Prostate gland (tissue), 2 donors: ENCODE data around the gene TPM3. TPM values are rescaled to one million over a fixed set of nuclear protein-coding genes. Genes with fewer than 3 reads are reported as not detected.

Experiments used
- DNase-seq: peaks from one replicate; pipeline ENCODE4 v3.0.0-alpha.2; 2019; ENCODE audit warnings: low spot score
- H3K27ac ChIP-seq, 2 donors: fragments of 200-600 bp; sonication (generic); 2 replicates each; pipeline ENCODE4 v1.5.1; 2017 to 2019
- H3K27me3 ChIP-seq: fragments of 200-600 bp; sonication (generic); replicated peaks from 2 replicates; pipeline ENCODE4 v1.5.1; 2019; ENCODE audit not compliant: insufficient read depth
- H3K36me3 ChIP-seq, 2 donors: fragments of 200-600 bp; sonication (generic); 1 replicate in 1 of 2; 2 replicates in 1 of 2; pipeline versions ENCODE4 v1.5.1 to v1.8.1; 2017 to 2019
- H3K4me1 ChIP-seq: fragments of 200-600 bp; sonication (generic); replicated peaks from 2 replicates; pipeline ENCODE4 v1.5.1; 2019
- H3K4me3 ChIP-seq, 2 donors: fragments of 200-600 bp; sonication (generic); 2 replicates each; pipeline ENCODE4 v1.5.1; 2017 to 2019
- H3K9me3 ChIP-seq: fragments of 200-600 bp; sonication (generic); 2 replicates; pipeline ENCODE4 v1.5.1; 2017
- POLR2A ChIP-seq: fragments of 450-650 bp; IDR thresholded peaks from one replicate; pipeline ENCODE4 v1.6.1; 2016; ENCODE audit warnings: antibody characterized with exemption, mild to moderate bottlenecking
- POLR2AphosphoS5 ChIP-seq: sonication (generic); formaldehyde crosslinking; IDR thresholded peaks from one replicate; pipeline ENCODE4 v1.6.1; 2017; ENCODE audit warnings: antibody characterized with exemption
- WGBS: methylation state at CpG from one replicate; pipeline ENCODE4 v1.1.5; 2018; 5-methylcytosine and 5-hydroxymethylcytosine counted together
- intact Hi-C: fragments of 100-400 bp; cut with DNase I; formaldehyde crosslinking; loops from one replicate; pipeline ENCODE4 v1.14.2; 2022
- total RNA-seq, 2 donors: library from RNA; depleted of rRNA; stranded (reverse); fragments of >200 nt; gene quantifications; one replicate each; pipeline ENCODE4 v1.1.0, GENCODE V29; 2016
- TF ChIP-seq, protein P1 (sequence below), 4 experiments: fragments of 200-600 bp in 2 of 4; fragments of 450-650 bp in 2 of 4; sonication (generic) in 2 of 4; IDR thresholded peaks; 1 replicate in 3 of 4; 2 replicates in 1 of 4; pipeline ENCODE4 v1.5.1; 2016 to 2019; ENCODE audit warnings: antibody characterized with exemption in 4 of 4, mild to moderate bottlenecking in 2 of 4, moderate library complexity in 2 of 4

The TPM3 gene
- total RNA-seq, 2 donors from 2014 or later = 147 to 277 TPM

DNA sequence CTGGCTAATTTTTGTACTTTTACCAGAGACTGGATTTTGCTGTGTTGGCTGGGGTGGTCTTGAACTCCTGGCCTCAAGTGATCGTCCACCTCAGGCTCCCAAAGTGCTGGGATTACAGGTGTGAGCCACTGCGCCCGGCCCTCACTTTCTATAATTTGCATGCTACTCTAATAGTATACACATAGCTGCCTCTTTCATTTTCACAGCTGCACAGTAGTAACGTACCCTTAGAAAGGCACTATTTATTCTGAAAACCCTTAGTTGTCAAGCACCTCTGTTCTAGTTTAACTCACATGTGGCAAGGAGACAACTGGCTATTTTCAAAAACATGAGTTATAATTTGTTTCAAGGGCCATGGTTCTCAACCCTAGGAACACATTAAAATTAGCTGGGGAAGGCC is 17.2 kb downstream of the TPM3 start:
- H3K9me3 ChIP-seq = no peaks in the 10 kb centered on the region
- H3K36me3 ChIP-seq = peaks cover 4 to 9% of the 10 kb centered on the region in 2 donors
- no peak for DNase-seq
- H3K27me3 ChIP-seq = no peaks in the 10 kb centered on the region
- H3K27ac ChIP-seq = no peak overlapping the region
- intact Hi-C loops = no loop called here
- no peak overlapping the region for H3K4me3 ChIP-seq
- 91% methylated on average over 4 of the region's 4 CpGs for WGBS
- H3K4me1 ChIP-seq = no peaks in the 10 kb centered on the region
- no peak for TF ChIP-seq POLR2AphosphoS5
- TF ChIP-seq, protein P1, sequence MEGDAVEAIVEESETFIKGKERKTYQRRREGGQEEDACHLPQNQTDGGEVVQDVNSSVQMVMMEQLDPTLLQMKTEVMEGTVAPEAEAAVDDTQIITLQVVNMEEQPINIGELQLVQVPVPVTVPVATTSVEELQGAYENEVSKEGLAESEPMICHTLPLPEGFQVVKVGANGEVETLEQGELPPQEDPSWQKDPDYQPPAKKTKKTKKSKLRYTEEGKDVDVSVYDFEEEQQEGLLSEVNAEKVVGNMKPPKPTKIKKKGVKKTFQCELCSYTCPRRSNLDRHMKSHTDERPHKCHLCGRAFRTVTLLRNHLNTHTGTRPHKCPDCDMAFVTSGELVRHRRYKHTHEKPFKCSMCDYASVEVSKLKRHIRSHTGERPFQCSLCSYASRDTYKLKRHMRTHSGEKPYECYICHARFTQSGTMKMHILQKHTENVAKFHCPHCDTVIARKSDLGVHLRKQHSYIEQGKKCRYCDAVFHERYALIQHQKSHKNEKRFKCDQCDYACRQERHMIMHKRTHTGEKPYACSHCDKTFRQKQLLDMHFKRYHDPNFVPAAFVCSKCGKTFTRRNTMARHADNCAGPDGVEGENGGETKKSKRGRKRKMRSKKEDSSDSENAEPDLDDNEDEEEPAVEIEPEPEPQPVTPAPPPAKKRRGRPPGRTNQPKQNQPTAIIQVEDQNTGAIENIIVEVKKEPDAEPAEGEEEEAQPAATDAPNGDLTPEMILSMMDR (IDR thresholded peaks at IDR 0.05) = no peak
- TF ChIP-seq POLR2A = no peak

DNA sequence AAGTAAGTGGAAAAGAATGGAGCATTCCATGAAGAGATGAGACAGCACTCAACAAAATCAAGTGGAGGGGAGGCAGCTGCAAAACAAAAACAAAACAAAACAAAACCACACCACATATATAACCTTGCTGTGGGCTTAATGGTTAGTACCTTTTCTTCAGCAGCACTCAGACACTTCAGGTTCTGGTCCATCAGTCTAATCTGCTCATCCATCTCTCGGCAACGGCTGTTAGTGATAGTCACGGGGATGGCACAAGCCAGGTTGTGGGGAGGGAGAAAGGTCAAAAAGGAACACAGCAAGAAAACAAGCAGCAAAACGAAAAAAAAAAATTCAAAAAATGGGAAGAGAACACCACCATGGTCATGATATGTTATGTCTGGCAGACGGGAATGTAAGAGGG is 20.0 kb downstream of the TPM3 start:
- H3K9me3 ChIP-seq = no peaks in the 10 kb centered on the region
- no peak overlapping the region for H3K27ac ChIP-seq
- peaks cover 9 to 22% of the 10 kb centered on the region in 2 donors for H3K36me3 ChIP-seq
- DNase-seq = no peak
- no peaks in the 10 kb centered on the region for H3K4me1 ChIP-seq
- H3K27me3 ChIP-seq = no peaks in the 10 kb centered on the region
- TF ChIP-seq, protein P1 (IDR thresholded peaks at IDR 0.05) = no peak
- TF ChIP-seq POLR2AphosphoS5 (no peak), POLR2A (no peak)
- 86% methylated on average over 5 of the region's 5 CpGs for WGBS
- intact Hi-C loops = no loop called here
- H3K4me3 ChIP-seq = no peak overlapping the region

- WGBS = 87% methylated on average over 4 of the region's 4 CpGs
- Histone ChIP-seq H3K4me3 (no peak overlapping the region), H3K27me3 (no peaks in the 10 kb centered on the region), H3K27ac (no peak overlapping the region), H3K36me3 (peaks cover 9 to 22% of the 10 kb centered on the region in 2 donors), H3K4me1 (no peaks in the 10 kb centered on the region), H3K9me3 (no peaks in the 10 kb centered on the region)
- no peak for DNase-seq
- no peak for TF ChIP-seq POLR2AphosphoS5
- no peak for TF ChIP-seq POLR2A
- TF ChIP-seq, protein P1 (IDR thresholded peaks at IDR 0.05) = no peak
- intact Hi-C loops = no loop called here
Measured at GRCh38 chr1:154171223-154171583, 20.7 kb downstream of the TPM3 start.

DNA sequence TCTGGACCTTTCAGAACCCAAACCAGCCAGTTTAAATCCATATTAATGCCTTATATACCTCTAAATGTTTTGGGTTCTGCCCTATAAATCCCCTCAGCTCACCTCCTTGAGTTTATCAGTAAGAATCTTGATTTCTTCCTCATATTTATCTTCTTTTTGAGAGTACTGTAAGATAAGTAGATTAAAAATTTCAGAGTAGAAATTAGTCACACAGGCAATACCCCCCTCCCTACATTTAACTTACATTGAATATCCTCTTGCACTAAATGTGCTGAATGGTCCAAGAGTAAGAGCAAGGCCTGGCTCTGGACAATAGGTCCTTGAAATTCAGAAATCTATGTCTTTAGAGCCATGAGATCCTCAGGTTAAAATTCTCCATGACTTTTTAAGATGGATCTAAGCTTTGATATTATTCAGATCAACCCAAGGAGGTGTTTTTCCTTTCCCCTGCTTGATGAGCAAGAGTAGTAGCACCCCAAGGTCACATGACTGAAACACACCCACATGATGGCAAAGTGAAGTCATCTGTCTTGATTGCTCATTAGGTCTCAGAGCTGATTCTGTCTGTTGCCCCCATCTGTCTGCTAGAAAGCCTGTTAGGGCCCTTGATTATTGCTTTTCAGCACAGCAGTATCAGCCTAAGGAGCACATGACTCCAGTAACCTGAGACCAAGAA is 21.2 kb downstream of the TPM3 start:
- H3K4me3 ChIP-seq = no peak overlapping the region
- DNase-seq = no peak
- no peak for TF ChIP-seq POLR2A
- no peak for TF ChIP-seq POLR2AphosphoS5
- TF ChIP-seq, protein P1 (IDR thresholded peaks at IDR 0.05) = no peak
- H3K9me3 ChIP-seq = no peaks in the 10 kb centered on the region
- H3K36me3 ChIP-seq = peaks cover 9 to 22% of the 10 kb centered on the region in 2 donors
- H3K27ac ChIP-seq = no peak overlapping the region
- intact Hi-C loops = no loop called here
- no peaks in the 10 kb centered on the region for H3K4me1 ChIP-seq
- H3K27me3 ChIP-seq = no peaks in the 10 kb centered on the region

- Histone ChIP-seq H3K27me3 (no peaks in the 10 kb centered on the region), H3K27ac (no peak overlapping the region), H3K4me1 (no peaks in the 10 kb centered on the region), H3K9me3 (no peaks in the 10 kb centered on the region), H3K4me3 (no peak overlapping the region), H3K36me3 (peaks cover 9 to 27% of the 10 kb centered on the region in 2 donors)
- no peak for DNase-seq
- intact Hi-C loops = no loop called here
- TF ChIP-seq POLR2AphosphoS5 = no peak
- TF ChIP-seq POLR2A = no peak
- TF ChIP-seq, protein P1 (IDR thresholded peaks at IDR 0.05) = no peak
Measured at GRCh38 chr1:154167461-154167860, 24.4 kb downstream of the TPM3 start.
